NCI-H82 treated with DMSO at 0.1 percent for 48 hours (cell line): ENCODE results near the gene ZFX.

Experiments
- DNase-seq: peaks from one replicate; lab custom pipeline; 2025; ENCODE audit not compliant: unreplicated experiment; lab: John Stamatoyannopoulos, UW

ZFX gene

GRCh38 chrX:24200133-24200532 is 50.6 kb downstream of the ZFX start:
- no peak for DNase-seq

GRCh38 chrX:24201216-24201615 is 51.7 kb downstream of the ZFX start:
- DNase-seq: no peak

GRCh38 chrX:24202465-24203031 is 53.0 kb downstream of the ZFX start:
- no peak for DNase-seq

DNA sequence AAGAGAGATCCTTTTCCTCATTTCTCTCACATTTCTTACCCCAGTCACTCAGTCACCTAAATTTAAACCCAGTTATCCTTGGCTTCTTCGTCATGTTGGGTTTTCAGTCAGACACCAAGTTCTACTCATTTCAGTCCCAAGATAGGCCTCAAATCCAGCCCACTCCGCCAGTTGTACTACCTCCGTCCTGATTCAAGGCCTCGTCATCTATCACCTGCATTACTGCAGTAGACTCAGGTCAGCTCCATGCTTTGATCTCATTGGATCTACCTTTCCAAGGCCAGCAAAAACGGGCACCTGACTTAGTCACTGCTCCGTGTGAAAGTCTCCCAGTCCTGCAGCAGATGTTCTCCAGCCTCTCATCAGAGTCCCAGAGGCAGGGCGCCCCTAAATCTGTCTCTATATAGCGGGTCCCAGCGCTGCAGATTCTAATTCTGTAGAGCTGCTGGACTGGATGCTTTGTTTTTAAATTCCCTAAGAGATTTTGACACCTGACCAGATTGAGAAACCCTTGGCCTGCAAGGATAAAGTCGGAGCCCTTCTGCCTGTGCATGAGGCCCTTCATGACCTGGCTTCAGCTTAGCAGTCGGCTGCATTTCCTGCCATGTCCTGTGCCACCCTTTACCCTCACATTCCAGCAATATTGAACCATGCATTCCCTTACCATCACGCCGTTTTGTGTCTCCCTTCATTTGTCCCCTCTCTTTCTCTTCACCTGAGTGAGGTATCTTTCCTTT is 53.7 kb downstream of the ZFX start:
- DNase-seq: no peak

DNA sequence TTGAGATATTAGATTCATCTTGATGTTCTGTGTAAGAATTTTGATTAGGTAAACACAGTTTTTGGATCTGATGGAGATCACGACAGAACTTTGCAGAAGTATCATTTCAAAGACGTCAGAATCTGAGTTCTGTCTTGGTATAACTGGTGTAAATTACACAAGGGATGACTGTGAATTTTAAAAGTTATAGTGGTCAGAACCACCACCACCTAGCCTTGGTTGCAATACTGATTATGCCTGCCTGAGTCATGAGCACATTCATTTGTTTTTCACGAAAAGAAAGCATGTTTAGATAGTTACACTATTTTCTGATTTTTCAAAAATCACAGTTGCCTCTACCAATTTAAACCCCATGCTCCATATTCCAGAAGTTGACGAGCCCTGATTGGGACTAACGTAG is 54.8 kb downstream of the ZFX start:
- DNase-seq: no peak

- no peak for DNase-seq
These were observed 55.4 kb downstream of the ZFX start for GRCh38 chrX:24204958-24205357.

DNA sequence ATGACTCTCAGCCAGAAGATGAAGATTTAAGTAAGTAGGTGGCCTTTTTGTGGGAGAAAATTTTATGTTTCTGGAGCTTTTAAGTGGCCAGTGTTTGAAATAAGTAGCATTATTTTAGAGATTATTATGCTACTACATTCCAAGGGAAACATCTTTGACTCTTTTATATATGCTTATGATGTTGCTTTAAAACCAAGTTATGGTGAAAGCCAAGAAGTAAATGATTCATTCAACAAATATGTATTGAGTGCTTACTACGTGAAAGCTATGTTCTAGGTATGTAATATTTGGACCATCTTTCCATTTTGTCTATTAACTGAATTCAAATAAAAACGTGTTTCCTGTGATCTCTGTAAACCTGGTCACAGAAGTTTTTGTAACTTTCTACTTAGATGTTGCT is 58.3 kb downstream of the ZFX start:
- DNase-seq: no peak

DNA sequence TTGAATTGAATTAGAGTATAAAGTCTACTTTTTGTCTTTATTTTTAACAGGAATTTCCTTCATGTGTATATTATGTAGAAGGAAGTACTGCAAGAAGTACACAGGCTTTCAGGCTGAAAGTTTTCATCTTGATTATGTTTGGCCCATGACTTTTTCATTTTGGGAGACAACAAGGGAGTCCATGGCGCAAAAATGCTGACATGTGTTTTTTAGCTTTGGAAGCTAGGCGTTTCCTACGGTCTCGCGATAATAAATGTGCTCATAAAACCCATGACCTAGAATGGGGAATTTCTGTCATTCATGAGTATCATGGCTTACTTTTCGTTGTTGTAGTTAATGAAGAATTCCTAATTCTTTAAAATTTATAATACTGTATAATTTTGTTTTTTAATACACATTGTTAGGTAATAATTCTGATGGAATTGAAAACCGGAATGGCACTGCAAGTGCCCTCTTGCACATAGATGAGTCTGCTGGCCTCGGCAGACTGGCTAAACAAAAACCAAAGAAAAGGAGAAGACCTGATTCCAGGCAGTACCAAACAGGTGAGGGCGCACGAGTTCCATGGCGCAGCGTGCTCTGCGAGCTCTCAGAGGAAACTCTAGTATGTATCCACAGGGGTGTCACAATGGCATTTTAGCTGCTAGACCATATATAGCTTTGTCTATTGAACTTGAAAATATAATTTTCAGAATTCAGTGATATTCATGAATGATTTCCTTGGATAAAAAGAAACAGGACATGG is 59.1 kb downstream of the ZFX start:
- no peak for DNase-seq

DNA sequence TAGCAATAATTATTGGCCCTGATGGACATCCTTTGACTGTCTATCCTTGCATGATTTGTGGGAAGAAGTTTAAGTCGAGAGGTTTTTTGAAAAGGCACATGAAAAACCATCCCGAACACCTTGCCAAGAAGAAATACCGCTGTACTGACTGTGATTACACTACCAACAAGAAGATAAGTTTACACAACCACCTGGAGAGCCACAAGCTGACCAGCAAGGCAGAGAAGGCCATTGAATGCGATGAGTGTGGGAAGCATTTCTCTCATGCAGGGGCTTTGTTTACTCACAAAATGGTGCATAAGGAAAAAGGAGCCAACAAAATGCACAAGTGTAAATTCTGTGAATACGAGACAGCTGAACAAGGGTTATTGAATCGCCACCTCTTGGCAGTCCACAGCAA is 60.7 kb downstream of the ZFX start:
- DNase-seq: no peak

DNA sequence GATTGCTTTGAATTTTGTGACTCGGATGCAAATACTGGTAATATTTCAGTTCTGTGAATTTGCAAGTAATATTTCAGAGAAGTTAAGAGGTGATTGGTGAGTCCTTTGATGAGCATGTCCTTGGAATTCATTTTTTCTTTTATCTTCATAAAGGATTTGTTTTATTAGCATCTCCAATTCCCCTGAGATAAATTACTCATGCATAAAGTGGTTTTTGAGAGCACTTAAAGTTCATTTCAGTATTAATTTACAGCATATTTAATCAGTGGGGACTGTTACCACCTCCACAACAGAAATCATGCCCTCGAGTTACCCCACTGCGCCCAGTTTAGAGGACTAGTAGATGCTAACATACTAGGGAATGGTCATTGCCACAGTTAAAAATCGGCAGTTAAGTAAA is 65.0 kb downstream of the ZFX start:
- no peak for DNase-seq

- no peak for DNase-seq
These were observed 65.7 kb downstream of the ZFX start for GRCh38 chrX:24215272-24215671.

DNA sequence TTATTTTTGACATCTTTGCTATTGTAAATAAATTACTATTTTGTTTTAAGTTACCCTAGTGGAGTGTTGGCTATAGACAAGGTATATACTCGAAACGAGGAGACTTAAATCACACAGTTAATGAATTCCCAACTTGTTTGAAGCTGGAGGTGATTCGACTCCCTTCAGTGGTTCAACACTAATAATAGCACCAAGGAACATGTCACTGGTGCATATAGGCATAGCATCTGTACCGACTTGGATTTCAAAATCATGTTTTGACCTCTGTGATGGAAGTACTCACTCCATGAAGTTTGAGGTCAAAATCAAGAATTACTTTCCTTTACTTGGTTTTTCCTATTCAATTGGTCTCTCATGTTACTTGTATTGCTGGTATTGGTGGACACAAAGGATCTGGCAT is 66.5 kb downstream of the ZFX start:
- no peak for DNase-seq

- DNase-seq: no peak
These were observed 67.3 kb downstream of the ZFX start for GRCh38 chrX:24216827-24217226.

DNA sequence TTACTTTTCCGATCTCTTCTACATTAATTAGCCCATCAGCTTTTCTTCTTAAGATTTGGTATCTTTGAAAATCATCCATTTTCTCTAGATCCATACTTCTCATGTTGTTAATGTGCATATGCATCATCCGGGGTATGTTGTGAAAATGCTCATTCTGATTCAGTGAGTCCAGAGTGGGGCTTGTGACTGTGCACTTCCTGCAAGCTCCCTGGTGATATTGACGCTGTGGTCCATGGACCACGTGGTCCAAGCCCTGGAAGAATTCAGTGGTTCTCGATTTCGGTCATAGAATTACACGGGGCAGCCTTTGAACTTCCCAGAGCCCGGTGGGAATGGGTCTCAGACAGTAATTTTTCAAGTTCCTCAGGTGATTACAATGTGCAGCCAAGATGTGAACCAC is 69.8 kb downstream of the ZFX start:
- DNase-seq: no peak

DNA sequence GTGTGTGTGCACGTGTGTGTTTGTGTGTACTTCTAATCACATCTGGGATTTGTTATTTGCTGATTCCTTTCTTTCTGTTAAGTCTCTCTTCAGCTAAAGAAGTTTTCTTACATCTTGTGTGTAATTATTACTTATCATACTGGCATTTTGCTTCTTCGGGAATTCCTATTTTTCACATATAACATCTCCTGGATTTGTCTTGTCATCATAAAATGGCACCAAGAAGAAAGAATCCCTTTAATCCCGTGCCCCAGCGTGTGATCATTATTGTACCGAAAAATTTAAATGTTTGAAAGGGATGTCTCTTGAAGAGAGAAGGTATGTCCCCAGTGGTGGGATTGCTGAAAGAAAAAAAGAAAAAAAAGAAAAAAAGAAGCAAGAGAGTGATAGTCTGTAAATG is 72.3 kb downstream of the ZFX start:
- DNase-seq: no peak

GRCh38 chrX:24225265-24225664 is 75.7 kb downstream of the ZFX start:
- DNase-seq: no peak

GRCh38 chrX:24226176-24226575 is 76.6 kb downstream of the ZFX start:
- no peak for DNase-seq

DNA sequence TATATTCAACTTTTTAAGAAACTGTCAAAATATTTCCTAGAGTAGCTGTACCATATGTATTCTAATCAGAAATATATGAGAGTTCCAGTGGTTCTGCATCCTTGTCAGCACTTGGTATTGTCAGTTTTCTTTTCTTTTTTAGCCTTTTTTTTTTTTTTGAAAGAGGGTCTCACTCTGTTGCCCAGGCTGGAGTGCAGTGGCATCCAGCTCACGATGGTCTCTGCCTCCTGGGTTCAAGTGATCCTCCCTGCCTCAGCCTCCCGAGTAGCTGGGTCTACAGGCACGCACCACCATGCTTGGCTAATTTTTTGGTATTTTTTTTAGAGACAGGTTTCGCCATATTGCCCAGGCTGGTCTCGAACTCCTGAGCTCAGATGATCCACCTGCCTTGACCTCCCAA is 79.1 kb downstream of the ZFX start:
- DNase-seq: no peak

DNA sequence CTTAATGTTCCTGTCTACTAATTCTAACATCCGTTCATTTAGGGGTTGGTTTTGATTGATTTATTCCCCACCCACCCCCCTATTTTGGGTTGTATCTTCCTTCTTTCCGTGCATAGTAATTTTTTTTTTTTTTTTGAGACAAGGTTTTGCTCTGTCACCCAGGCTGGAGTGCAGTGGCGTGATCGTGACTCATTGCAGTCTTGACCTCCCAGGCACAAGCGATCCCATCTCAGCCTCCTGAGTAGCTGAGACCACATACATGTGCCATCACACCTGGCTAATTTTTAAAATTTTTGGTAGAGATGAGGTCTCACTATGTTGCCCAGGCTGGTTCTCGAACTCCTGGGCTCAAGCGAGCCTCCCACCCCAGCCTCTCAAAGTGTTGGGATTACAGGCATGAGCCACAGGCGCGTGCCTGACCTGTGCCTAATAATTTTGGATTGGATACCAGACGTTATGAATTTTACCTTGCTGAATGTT is 79.9 kb downstream of the ZFX start:
- no peak for DNase-seq

- no peak for DNase-seq
These were observed 80.4 kb downstream of the ZFX start for GRCh38 chrX:24229976-24230375.

DNA sequence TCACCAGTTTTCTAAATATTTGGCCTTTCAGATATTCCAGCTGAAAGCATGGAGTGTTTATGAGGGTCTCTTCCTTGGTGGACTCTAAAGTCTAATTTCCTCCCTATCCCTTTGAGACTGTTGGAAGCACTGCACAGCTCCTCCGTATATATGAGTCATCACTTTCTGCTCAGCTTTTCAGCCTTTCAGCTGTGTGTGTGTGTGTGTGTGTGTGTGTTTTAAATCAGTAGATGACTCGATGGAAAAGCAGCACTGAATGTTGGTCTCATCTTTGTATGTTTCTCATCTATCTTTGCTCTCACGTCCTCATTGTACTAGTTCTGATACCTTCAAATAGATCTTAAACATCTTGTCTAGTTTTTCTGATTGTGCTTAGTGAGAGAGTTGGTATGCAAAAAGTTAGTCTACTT is 81.6 kb downstream of the ZFX start:
- DNase-seq: no peak

GRCh38 chrX:24231641-24232179 is 82.2 kb downstream of the ZFX start:
- DNase-seq: no peak
